ENCODE results near the gene HTR2A.
A peak's percentile ranks its signal among the peaks of the same experiment; 100 is the strongest.
"Not testable (repeated sequence)": the region's sequence is repeated elsewhere in the genome, so short reads cannot be mapped to it uniquely, and the experiment has no call there.

Gene HTR2A

GRCh38 chr13:46866150-46866549 lies 30.7 kb downstream of the HTR2A start:
- DNase-seq, result peak; percentile 25

DNA sequence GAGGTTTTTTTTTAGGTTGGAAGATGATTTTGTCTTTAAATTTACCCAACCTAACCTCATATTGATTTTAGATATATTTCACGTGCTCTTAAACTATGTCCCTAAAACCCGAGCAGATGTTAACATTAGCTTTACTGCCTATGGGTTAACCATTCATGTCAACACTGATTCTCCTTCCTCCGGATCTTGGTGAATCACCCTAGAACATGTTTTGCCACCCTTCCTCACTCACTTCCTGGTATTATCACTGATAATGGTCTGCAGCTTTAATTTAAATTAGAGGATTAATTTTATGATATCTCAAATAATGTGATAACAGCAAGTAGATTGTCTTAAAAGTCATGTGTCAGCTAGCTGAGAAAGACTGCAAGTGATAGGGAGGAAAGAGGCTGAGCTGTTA lies 31.9 kb downstream of the HTR2A start:
- DNase-seq, result no peak

- no peak for DNase-seq
These were observed 34.9 kb downstream of the HTR2A start for GRCh38 chr13:46861959-46862358.

DNA sequence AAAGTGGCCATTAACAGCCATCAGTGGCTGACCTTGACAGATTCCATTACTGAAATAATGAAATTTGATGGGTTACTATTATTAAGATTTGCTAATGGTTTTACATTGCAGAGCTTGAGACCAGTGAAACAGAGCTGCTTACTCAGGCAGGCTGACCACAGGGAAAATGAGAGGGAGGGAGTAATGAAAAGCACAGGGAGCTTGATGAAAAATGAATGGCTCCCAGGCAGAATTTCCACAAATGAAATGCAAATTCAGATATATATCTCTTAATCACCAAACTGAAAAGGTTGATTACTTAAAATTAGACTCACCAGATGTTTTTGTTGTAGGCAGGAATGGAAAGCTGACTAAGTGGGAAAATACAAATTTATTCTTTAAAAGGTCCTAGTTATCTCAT lies 36.1 kb downstream of the HTR2A start:
- DNase-seq, result no peak

DNA sequence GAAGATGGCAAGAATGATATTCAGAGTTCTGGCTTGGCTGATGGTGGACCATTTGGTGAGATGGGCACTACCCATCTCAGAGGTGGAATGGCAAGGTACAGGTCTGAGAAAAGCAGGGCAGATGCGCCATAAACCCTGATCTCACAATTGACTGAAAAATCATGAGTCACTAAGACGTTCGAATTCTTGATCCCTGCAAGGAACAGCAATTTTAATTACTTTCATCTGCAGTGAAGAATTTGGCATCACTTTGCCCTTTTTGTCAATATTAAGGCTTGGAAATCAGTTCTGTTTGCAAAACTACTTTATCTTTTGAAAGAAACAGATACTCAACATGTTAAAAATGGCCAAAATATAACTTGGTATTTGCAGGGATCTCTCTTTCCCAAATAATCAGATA lies 38.1 kb downstream of the HTR2A start:
- no peak for DNase-seq

DNA sequence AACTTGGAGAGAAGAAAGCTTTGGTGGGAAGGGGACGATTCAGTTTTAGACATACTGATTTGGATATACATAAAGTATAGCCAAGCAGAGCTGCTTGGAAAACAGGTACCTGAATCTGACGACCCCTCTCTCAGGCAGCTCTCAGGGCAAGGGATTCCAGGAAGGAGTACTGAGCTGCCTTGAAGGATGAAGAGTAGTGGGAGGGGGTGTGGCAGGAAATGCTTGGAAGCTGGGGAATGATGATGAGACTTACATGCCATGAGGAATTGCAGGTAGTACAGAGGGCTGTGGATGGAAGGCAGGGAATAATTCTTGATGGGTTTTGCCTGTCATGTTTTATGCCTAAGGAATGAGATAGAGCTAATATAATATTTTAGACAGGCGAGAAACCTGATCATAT lies 38.7 kb downstream of the HTR2A start:
- DNase-seq, result no peak

DNA sequence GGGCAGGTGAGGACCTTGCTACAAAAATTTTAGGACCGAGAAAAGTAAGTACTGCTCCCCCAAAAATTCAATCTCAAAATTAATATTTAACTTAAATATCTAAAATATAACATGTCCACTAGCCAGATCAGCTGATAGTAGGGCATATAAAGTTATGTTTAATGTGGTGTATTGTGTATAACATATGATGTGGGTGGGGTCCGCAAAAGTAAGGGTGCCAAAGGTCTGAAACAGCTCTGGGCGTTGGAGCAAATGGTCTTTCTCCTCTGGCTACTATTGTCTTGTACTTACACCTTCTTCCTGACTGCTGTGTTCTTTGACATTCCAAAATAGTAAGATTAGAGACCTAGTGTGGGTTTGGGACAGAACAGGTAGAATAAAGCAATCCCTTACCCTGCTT lies 41.2 kb downstream of the HTR2A start:
- DNase-seq, result no peak

DNA sequence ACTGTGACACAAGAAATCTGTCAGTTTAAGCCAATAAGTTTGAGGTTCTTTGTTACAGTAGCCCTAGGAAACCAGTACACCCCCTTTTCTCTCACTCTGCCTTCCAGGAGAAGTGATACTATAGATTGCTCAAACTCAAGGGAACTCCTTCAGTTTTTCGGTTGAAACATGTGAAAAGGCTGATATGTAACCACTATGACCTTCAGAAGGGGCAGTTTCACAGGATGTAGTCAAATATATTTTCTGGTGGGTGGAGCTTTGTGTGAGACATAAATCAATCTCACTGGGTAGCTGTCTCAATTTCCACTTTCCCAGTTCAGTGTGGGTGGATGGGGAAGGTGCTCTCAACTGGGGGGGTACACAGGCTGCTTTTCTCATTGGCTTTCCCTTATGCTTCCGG lies 41.7 kb downstream of the HTR2A start:
- no peak for DNase-seq

DNA sequence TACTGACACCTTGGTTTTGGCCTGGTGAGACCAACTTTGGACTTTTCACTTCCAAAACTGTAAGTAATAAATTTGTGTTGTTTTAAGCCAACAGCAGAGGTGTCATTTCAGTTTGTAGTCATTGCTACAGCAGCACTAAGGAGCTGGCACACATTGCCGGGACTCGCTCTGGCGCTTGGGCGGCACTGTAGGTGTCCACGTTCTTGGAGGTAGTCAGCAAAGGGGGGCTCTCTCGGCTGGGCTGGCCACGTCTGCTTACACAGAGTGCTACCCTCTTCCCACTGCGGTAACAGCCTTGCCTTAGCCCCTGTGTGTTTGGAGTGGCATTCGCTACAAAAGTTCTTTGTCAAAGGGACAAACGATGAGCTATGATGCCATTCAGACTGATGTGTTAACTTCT lies 44.7 kb downstream of the HTR2A start:
- no peak for DNase-seq

DNA sequence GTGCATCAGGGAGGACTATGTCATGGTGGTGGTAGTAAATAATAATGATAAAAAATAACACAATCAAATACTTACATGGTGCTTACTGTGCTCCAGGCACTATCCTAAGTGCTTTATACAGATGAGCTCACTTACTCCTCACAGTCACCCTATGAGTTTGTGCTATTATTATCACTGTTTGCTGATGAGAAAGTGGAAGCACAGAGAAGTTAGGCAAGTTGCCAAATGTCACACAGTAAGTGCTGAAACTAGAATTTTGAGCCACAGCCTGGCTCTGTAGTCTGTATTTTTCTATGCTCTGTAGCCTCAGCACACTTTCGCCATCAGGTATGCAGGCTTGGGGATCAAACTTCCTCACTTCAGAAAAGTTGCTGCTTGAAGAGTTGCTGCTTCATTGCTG lies 46.6 kb downstream of the HTR2A start:
- DNase-seq, result no peak

- no peak for DNase-seq
These were observed 50.1 kb downstream of the HTR2A start for GRCh38 chr13:46846726-46847125.

DNA sequence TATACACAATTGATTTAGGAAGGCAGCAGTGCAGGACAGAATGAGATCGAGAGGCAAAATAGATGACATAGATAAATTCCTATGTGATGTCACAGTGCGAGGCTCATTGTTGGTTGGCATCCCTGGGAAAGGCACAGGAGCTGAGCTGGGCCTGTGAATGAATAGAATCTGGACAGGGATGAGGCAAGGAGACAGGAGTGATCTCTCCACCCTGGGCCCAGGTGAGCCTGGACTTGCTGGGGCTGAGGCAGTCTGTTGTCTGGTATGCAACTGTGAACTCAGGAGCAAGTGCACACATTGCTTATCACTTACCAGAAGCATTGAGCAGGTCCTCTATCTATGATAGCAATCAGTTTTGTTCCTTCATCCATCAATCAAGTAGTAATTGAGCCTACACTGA lies 51.7 kb downstream of the HTR2A start:
- DNase-seq, result no peak

DNA sequence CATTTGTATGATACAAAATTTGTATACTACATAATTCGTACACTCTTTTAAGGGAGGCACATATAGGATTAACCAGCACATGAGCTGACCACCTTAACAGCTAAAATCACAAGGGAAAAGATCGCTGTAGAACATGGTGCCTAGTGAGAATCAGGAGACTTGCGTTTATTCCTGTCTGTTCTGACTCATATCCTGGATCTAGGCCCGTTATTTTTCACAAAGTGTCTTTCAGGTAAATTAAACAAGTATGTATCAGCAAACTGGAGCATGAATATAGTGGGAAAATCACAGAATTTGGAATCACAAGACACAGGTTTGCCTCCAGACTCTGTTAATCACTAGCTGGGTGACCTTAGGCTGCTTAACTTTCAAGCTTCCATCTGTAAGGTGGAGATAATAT lies 52.4 kb downstream of the HTR2A start:
- DNase-seq, result no peak

DNA sequence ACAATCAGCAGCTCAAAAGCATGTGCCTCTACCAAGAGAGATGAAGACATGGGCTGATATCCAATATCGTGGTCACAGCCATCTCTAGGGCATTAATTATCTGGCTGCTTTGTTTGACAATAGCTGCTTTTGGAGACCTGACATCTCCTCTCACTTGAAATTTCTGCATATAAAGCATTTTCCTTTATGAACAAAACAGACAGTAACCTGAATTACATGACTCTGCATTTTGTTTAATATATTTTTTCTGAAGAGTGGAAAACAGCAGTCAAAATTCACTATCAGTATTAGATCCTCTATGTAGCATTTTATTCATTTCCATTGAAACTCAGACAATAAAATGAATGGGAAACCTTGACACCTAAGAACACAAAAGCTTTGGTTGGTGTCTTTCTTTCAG lies 57.5 kb downstream of the HTR2A start:
- no peak for DNase-seq

GRCh38 chr13:46834657-46835056 lies 62.2 kb downstream of the HTR2A start:
- DNase-seq, result no peak

DNA sequence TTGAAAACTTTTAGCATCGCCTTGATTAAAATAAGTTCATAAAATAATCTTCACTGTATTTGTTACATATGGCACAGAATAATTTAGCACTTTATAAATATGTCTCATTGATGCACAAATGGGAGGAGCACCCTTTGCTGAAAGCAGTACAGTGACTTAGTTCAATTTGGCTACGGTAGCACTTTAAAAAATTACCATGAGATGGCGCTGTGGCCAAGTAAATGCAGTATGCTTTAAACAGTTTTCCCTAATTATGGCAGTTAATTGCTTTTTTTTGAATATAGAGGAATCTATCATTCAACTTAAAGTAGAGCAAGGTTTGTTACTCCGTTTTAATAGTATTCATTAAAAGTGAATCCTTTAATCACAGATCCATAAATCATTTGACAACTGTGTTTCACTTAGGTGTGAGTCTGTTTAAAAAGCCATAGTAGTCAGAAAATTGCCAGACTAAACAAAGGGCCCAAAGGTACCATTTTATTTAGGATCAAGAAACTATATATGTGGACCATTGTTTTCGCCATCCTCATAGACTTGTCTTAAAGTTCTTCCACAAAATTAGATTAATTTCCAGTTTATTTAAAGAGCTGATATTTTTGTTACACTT lies 65.2 kb downstream of the HTR2A start:
- DNase-seq, result no peak

DNA sequence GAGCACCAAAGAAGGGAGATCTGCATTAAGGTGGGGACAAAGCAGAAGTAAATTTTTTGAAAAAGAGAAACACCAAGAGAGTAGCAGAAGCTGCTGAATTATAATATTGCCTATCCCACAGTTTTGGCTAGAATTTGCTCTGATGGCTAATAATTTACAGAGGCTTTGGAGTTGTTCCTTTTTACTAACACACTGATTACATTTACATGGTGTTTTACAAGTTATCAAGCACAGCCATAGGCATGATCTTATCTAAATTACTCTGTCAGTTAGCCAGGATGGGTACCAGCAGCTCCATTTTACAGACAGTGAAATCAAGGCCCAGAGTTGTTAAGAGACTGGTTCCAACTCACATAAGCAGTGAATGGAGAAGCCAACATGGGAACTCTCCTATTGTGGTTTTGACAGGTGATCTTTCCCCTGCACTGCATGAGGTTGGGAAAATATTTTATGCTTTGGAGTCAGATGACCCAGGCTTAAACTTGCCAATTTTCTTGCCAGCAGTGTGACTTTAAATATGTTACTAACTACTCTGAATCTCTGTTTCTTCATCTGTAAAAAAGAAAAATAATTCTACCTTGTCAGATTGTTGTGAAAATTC lies 66.3 kb downstream of the HTR2A start:
- DNase-seq, result no peak

- DNase-seq, result no peak
These were observed 74.3 kb downstream of the HTR2A start for GRCh38 chr13:46822551-46822950.

DNA sequence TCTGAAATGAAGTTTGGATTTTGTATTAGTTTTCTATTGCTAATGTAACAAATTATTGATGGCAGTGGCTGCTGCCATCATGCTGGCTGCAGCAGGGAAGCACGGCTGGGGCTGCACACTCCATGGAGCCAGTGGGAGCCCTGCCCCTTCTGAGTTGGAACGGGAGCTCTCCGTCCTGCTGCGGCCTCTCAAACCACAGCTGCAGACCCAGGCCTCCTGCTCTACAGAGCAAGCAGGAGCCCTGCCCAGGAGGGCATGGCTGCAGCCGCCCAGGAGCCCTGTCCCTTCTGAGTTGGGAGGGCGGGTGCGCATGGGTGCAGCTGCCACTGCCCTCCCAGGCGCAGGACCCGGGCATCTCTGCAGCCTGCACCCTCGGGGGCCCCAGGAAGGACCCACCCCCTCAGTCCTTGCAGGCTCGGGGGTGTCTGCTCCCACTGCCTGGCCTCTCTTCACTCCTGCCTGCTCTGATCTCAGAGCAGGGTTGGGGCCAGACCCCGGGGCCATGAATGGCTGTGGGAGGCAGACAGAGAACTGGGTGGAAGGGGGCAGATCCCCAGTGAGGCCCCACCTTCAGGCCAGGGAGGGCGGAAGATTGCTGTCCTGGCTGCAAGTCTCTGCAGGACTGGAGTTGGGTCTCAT lies 78.9 kb downstream of the HTR2A start:
- DNase-seq, result no peak

DNA sequence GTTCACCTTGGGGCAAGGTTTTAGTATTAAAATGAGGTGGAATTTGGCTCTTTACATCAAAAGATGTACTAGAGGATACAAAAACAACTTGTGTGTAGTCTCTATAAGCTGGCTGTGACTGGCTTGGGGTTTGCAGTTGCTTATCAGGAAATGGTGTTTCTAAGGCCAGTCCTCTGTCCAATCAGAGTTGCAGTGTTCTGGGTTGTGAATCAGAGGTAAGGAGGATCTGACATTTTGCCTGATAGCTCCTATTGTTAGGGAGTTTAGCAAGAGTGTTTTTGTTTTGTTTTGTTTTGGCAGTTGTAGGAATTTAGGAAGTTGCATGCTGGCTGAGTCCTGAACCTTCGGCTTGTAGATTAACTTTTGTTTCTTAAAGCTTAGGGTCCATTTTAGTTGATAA lies 79.8 kb downstream of the HTR2A start:
- no peak for DNase-seq

- DNase-seq, result no peak
These were observed 80.5 kb downstream of the HTR2A start for GRCh38 chr13:46816371-46816770.

- DNase-seq, result no peak
These were observed 84.5 kb downstream of the HTR2A start for GRCh38 chr13:46812301-46812797.

DNA sequence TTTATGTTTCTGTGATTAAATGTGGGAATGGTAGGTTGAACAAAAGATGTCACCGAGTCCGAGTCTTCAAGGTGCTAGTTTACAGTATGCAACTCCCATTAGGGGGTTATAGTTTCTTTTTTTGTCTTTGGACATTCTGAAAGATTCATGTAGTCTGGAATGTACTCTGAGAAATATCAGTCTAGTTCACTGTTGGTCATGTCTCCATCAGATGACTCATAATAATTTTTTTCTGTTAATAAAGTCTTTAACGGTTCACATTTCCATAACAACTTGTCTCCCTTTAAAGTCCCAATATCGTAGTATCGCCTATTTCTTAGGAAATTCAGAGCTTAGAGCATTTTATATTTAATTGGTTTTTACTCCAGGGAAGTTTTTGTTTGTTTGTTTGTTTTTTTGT lies 86.4 kb downstream of the HTR2A start:
- no peak for DNase-seq

GRCh38 chr13:46804921-46805320 lies 91.9 kb downstream of the HTR2A start:
- not testable (repeated sequence) for DNase-seq

DNA sequence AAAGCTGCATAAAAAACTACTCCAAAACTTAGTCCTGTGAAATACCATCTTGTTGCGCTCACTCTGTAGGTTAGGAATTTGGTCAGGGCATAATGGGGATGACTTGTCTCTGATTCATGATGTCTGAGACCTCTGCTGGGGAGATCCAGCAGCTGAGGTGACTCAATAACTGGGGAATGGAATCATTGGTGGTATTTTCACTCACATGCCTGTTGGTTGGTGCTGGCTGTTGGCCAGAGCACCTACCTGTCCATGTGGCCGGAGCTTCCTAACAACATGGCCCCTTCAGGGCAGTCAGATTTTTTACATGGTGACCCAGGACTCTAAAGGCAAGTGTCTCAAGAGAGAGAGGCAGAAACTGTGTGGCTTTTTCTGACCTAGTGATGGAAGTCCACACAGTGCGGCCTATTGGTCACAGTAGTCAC lies 92.5 kb downstream of the HTR2A start:
- DNase-seq, result no peak

Data from femur (tissue), 1 donor.